ENCODE data around the gene ERAP2. TPM values are rescaled to one million over a fixed set of nuclear protein-coding genes. Genes with fewer than 3 reads are reported as not detected.

Gene ERAP2
- total and polyA plus RNA-seq, 2 of the 13 experiments (the other 11 are each of a cell fraction or from before 2014, with no cell fraction given), result 12.8 to 16.6 TPM

DNA sequence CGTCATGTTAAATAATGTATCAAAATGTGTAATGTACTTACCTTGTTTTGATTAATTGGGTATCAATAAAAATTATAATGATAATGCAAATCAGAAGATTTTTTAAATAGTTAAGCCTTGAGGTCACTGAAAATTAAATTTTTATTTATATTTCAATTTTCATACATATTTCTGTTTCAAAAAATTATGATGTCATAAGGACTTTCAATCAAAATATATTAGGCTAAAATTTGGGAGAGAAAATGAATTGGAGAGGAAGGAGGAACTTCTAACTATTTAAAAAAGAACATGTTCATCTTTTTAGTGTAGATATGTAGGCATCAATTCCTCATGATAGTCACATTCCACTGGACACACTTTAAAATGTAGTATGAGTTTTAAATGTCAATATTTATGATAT is 39.5 kb upstream of the ERAP2 start:
- CTCF ChIA-PET (ENCODE audit: low intra/inter-chr PET ratio, low total read pairs), result no interaction called here
- Histone ChIP-seq H3K27ac (ENCODE audit: extremely low read length, insufficient read depth, low read length) (no peak overlapping the region), H3K4me2 (ENCODE audit: low read depth, low read length) (no peak overlapping the region), H3K79me2 (ENCODE audit: insufficient read depth, low read length) (no peaks in the 10 kb centered on the region), H3K36me3 (replicated peaks in 1 of 2; ENCODE audit: control insufficient read depth in 1 of 2, insufficient read depth in 2 of 2, low read length in 2 of 2) (no peaks in the 10 kb centered on the region), H3K4me1 (ENCODE audit: insufficient read depth, low read length) (no peaks in the 10 kb centered on the region), H3K27me3 (ENCODE audit: control insufficient read depth in 1 of 2, insufficient read depth in 2 of 2, low read length in 2 of 2) (no peaks in the 10 kb centered on the region; a peak in 1 of 5 replicates), H2AFZ (ENCODE audit: low read length) (no peak overlapping the region), H3K4me3 (replicated peaks in 1 of 3; ENCODE audit: insufficient read depth in 1 of 3, low read depth in 2 of 3, low read length in 3 of 3) (no peak overlapping the region), H3K9me3 (ENCODE audit: low read length) (no peaks in the 10 kb centered on the region), H3K9ac (ENCODE audit: insufficient read depth, low read depth, low read length) (no peak overlapping the region), H4K20me1 (ENCODE audit: insufficient read depth, low read length) (no peaks in the 10 kb centered on the region)
- no peak for FAIRE-seq
- TF ChIP-seq ATF7 (IDR thresholded peaks at IDR 0.05) (peak; percentile 65), ATF7 (CRISPR knock-in tag; IDR thresholded peaks at IDR 0.05) (no peak), ESRRA (CRISPR knock-in tag; IDR thresholded peaks at IDR 0.05; ENCODE audit: low read depth) (no peak)
- no peak for DNase-seq (ENCODE audit: low spot score)
- in situ Hi-C loops (cut with HindIII; ENCODE audit: extremely low pct_ligation_motif_present, low pct_unique_long_range_greater_than_20kb), result no loop called here
- intact Hi-C loops (cut with micrococcal nuclease; ENCODE audit: unreplicated experiment), result no loop called here
- WGBS (ENCODE audit: low lambda C conversion rate), result 89% methylated on average over 1 of the region's 1 CpG
- no TSS peak for BruUV-seq (replicated peaks)
- POLR2A ChIA-PET, result no interaction called here
- ATAC-seq, result no peak

DNA sequence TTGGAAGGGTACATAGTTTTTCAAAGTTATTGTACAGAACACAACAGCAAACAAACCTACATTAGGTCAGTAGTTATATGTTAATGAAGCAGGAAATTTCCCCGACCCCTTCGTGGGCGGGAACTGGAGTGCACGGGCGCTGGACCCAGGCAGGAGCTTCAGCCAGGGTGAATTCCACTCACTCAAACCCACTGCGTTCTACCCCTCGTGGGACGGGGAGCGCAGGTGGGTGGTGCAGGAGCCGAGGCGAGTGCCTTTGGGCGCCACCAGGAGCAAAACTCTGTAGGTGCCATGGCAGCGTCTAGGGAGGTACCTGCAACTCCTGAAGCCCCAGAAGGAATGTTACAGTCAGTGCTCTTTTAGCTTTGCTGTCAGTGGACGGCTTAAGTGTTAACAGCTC is 39.0 kb upstream of the ERAP2 start:
- ChIA-PET CTCF (ENCODE audit: low intra/inter-chr PET ratio, low total read pairs) (no interaction called here), POLR2A (no interaction called here)
- TF ChIP-seq MAFF (IDR thresholded peaks at IDR 0.05; ENCODE audit: low read depth, low read length) (no peak), ZNF180 (CRISPR knock-in tag; IDR thresholded peaks at IDR 0.05; ENCODE audit: borderline replicate concordance, low read depth) (no peak), ZFP41 (CRISPR knock-in tag; IDR thresholded peaks at IDR 0.05; ENCODE audit: borderline replicate concordance) (no peak), ZNF296 (CRISPR knock-in tag; conservative IDR thresholded peaks at IDR 0.05) (no peak)
- TF ChIP-seq, protein P1, sequence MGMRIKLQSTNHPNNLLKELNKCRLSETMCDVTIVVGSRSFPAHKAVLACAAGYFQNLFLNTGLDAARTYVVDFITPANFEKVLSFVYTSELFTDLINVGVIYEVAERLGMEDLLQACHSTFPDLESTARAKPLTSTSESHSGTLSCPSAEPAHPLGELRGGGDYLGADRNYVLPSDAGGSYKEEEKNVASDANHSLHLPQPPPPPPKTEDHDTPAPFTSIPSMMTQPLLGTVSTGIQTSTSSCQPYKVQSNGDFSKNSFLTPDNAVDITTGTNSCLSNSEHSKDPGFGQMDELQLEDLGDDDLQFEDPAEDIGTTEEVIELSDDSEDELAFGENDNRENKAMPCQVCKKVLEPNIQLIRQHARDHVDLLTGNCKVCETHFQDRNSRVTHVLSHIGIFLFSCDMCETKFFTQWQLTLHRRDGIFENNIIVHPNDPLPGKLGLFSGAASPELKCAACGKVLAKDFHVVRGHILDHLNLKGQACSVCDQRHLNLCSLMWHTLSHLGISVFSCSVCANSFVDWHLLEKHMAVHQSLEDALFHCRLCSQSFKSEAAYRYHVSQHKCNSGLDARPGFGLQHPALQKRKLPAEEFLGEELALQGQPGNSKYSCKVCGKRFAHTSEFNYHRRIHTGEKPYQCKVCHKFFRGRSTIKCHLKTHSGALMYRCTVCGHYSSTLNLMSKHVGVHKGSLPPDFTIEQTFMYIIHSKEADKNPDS (CRISPR knock-in tag; IDR thresholded peaks at IDR 0.05), result no peak
- TF ChIP-seq, protein P2, sequence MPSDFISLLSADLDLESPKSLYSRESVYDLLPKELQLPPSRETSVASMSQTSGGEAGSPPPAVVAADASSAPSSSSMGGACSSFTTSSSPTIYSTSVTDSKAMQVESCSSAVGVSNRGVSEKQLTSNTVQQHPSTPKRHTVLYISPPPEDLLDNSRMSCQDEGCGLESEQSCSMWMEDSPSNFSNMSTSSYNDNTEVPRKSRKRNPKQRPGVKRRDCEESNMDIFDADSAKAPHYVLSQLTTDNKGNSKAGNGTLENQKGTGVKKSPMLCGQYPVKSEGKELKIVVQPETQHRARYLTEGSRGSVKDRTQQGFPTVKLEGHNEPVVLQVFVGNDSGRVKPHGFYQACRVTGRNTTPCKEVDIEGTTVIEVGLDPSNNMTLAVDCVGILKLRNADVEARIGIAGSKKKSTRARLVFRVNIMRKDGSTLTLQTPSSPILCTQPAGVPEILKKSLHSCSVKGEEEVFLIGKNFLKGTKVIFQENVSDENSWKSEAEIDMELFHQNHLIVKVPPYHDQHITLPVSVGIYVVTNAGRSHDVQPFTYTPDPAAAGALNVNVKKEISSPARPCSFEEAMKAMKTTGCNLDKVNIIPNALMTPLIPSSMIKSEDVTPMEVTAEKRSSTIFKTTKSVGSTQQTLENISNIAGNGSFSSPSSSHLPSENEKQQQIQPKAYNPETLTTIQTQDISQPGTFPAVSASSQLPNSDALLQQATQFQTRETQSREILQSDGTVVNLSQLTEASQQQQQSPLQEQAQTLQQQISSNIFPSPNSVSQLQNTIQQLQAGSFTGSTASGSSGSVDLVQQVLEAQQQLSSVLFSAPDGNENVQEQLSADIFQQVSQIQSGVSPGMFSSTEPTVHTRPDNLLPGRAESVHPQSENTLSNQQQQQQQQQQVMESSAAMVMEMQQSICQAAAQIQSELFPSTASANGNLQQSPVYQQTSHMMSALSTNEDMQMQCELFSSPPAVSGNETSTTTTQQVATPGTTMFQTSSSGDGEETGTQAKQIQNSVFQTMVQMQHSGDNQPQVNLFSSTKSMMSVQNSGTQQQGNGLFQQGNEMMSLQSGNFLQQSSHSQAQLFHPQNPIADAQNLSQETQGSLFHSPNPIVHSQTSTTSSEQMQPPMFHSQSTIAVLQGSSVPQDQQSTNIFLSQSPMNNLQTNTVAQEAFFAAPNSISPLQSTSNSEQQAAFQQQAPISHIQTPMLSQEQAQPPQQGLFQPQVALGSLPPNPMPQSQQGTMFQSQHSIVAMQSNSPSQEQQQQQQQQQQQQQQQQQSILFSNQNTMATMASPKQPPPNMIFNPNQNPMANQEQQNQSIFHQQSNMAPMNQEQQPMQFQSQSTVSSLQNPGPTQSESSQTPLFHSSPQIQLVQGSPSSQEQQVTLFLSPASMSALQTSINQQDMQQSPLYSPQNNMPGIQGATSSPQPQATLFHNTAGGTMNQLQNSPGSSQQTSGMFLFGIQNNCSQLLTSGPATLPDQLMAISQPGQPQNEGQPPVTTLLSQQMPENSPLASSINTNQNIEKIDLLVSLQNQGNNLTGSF (CRISPR knock-in tag; IDR thresholded peaks at IDR 0.05), result no peak
- Histone ChIP-seq H3K27ac (ENCODE audit: extremely low read length, insufficient read depth, low read length) (no peak overlapping the region), H2AFZ (ENCODE audit: low read length) (no peak overlapping the region), H3K4me3 (replicated peaks in 1 of 3; ENCODE audit: insufficient read depth in 1 of 3, low read depth in 2 of 3, low read length in 3 of 3) (no peak overlapping the region), H3K79me2 (ENCODE audit: insufficient read depth, low read length) (no peaks in the 10 kb centered on the region), H3K4me2 (ENCODE audit: low read depth, low read length) (no peak overlapping the region), H3K36me3 (replicated peaks in 1 of 2; ENCODE audit: control insufficient read depth in 1 of 2, insufficient read depth in 2 of 2, low read length in 2 of 2) (no peaks in the 10 kb centered on the region), H3K4me1 (ENCODE audit: insufficient read depth, low read length) (no peaks in the 10 kb centered on the region), H3K27me3 (ENCODE audit: control insufficient read depth in 1 of 2, insufficient read depth in 2 of 2, low read length in 2 of 2) (no peaks in the 10 kb centered on the region; a peak in 1 of 5 replicates), H3K9me3 (ENCODE audit: low read length) (no peaks in the 10 kb centered on the region), H4K20me1 (ENCODE audit: insufficient read depth, low read length) (no peaks in the 10 kb centered on the region), H3K9ac (ENCODE audit: insufficient read depth, low read depth, low read length) (no peak overlapping the region)
- in situ Hi-C loops (cut with HindIII; ENCODE audit: extremely low pct_ligation_motif_present, low pct_unique_long_range_greater_than_20kb), result no loop called here
- WGBS (ENCODE audit: low lambda C conversion rate), result 37% methylated on average over 11 of the region's 14 CpGs
- FAIRE-seq (no peak), ATAC-seq (no peak), DNase-seq (ENCODE audit: low spot score) (no peak)
- BruUV-seq (replicated peaks), result no TSS peak
- intact Hi-C loops (cut with micrococcal nuclease; ENCODE audit: unreplicated experiment), result no loop called here

Data from HepG2 (cell line).